DND-41 (cell line): ENCODE data around the gene ZNF302.

ENCODE experiments used
- EZH2 ChIP-seq: IDR thresholded peaks from 3 replicates; pipeline ENCODE4 v1.6.1; 2012; ENCODE audit warnings: borderline replicate concordance, low read depth, mild to moderate bottlenecking, moderate library complexity, low read length, inconsistent platforms; ENCODE audit not compliant: severe bottlenecking
- TF ChIP-seq, protein P1 (sequence below): IDR thresholded peaks from 2 replicates; pipeline ENCODE4 v1.5.1; 2012; ENCODE audit warnings: borderline replicate concordance, low read length, moderate library complexity, mild to moderate bottlenecking; ENCODE audit not compliant: poor library complexity, severe bottlenecking; ENCODE audit errors: extremely low read depth

DNA sequence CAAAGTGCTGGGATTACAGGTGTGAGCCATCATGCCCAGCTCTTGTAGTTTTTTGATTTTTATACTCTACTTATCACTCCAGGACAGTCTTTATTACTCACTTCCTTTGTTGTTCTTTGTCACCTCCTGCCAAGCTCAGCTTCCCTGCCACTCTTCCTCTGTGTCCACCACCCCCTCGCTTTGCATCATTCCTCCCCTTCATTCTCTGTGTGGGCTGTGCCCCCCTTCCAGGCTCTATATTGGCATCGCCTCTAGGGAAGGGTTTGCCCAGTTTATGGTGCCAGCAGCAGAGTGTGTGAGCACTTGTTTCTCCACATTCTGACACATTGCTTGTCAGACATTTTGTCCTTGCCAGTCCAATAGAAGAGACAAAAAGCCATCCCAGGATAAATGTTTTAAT, 15.1 kb downstream of the ZNF302 start:
- TF ChIP-seq, protein P1, sequence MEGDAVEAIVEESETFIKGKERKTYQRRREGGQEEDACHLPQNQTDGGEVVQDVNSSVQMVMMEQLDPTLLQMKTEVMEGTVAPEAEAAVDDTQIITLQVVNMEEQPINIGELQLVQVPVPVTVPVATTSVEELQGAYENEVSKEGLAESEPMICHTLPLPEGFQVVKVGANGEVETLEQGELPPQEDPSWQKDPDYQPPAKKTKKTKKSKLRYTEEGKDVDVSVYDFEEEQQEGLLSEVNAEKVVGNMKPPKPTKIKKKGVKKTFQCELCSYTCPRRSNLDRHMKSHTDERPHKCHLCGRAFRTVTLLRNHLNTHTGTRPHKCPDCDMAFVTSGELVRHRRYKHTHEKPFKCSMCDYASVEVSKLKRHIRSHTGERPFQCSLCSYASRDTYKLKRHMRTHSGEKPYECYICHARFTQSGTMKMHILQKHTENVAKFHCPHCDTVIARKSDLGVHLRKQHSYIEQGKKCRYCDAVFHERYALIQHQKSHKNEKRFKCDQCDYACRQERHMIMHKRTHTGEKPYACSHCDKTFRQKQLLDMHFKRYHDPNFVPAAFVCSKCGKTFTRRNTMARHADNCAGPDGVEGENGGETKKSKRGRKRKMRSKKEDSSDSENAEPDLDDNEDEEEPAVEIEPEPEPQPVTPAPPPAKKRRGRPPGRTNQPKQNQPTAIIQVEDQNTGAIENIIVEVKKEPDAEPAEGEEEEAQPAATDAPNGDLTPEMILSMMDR, result no peak
- TF ChIP-seq EZH2, result no peak
